ACHN (cell line): ENCODE measurements around the gene KCNH1.
"Not testable (repeated sequence)": the region's sequence is repeated elsewhere in the genome, so short reads cannot be mapped to it uniquely, and the experiment has no call there.

Experiments
- DNase-seq: peaks from one replicate; pipeline ENCODE4 v3.0.0-alpha.2; 2015
- in situ Hi-C: cut with HindIII; loops from 2 replicates; pipeline ENCODE4 v1.10.0; 2017; ENCODE audit warnings: low sequenced_read_pairs, low pct_ligation_motif_present, low pct_unique_long_range_greater_than_20kb

The KCNH1 gene

GRCh38 chr1:211118407-211119102 is 15.4 kb downstream of the KCNH1 start:
- in situ Hi-C loops, result no loop called here
- no peak for DNase-seq

GRCh38 chr1:211114446-211114845 is 19.5 kb downstream of the KCNH1 start:
- in situ Hi-C loops, result no loop called here
- DNase-seq, result no peak

- no peak for DNase-seq
- in situ Hi-C loops, result no loop called here
Observed at GRCh38 chr1:211113566-211113965, 20.4 kb downstream of the KCNH1 start.

GRCh38 chr1:211111351-211111750 is 22.6 kb downstream of the KCNH1 start:
- DNase-seq, result no peak
- in situ Hi-C loops, result no loop called here

GRCh38 chr1:211101481-211101880 is 32.5 kb downstream of the KCNH1 start:
- in situ Hi-C loops, result no loop called here

GRCh38 chr1:211099393-211099792 is 34.6 kb downstream of the KCNH1 start:
- in situ Hi-C loops, result no loop called here
- DNase-seq, result no peak

More at GRCh38 chr1:211101481-211101880, 32.5 kb downstream of the KCNH1 start:
- DNase-seq, result no peak

GRCh38 chr1:211095381-211095780 is 38.6 kb downstream of the KCNH1 start:
- DNase-seq, result no peak
- in situ Hi-C loops, result no loop called here

- DNase-seq, result no peak
- in situ Hi-C loops, result no loop called here
Observed at GRCh38 chr1:211092955-211093354, 41.0 kb downstream of the KCNH1 start.

- no peak for DNase-seq
- in situ Hi-C loops, result no loop called here
Observed at GRCh38 chr1:211091867-211092266, 42.1 kb downstream of the KCNH1 start.

GRCh38 chr1:211089536-211089935 is 44.4 kb downstream of the KCNH1 start:
- DNase-seq, result no peak
- in situ Hi-C loops, result no loop called here

GRCh38 chr1:211088156-211088555 is 45.8 kb downstream of the KCNH1 start:
- DNase-seq, result no peak
- in situ Hi-C loops, result no loop called here

GRCh38 chr1:211082824-211083223 is 51.1 kb downstream of the KCNH1 start:
- DNase-seq, result no peak
- in situ Hi-C loops, result no loop called here

GRCh38 chr1:211081447-211081846 is 52.5 kb downstream of the KCNH1 start:
- in situ Hi-C loops, DNase-seq: not testable (repeated sequence)

- in situ Hi-C loops, result no loop called here
- DNase-seq, result no peak
Observed at GRCh38 chr1:211068976-211069375, 65.0 kb downstream of the KCNH1 start.

GRCh38 chr1:211066781-211067384 is 67.1 kb downstream of the KCNH1 start:
- in situ Hi-C loops, result no loop called here
- DNase-seq, result no peak

GRCh38 chr1:211041838-211042237 is 92.1 kb downstream of the KCNH1 start:
- in situ Hi-C loops, DNase-seq: not testable (repeated sequence)

GRCh38 chr1:211037095-211037494 is 96.9 kb downstream of the KCNH1 start:
- in situ Hi-C loops, result no loop called here
- peak; percentile 94 for DNase-seq

- no peak for DNase-seq
- in situ Hi-C loops, result no loop called here
Observed at GRCh38 chr1:211036381-211037060, 97.4 kb downstream of the KCNH1 start.

GRCh38 chr1:211035821-211036380 is 98.0 kb downstream of the KCNH1 start:
- DNase-seq, result no peak
- in situ Hi-C loops, result no loop called here
